ENCODE data around the gene CALR.

DNA sequence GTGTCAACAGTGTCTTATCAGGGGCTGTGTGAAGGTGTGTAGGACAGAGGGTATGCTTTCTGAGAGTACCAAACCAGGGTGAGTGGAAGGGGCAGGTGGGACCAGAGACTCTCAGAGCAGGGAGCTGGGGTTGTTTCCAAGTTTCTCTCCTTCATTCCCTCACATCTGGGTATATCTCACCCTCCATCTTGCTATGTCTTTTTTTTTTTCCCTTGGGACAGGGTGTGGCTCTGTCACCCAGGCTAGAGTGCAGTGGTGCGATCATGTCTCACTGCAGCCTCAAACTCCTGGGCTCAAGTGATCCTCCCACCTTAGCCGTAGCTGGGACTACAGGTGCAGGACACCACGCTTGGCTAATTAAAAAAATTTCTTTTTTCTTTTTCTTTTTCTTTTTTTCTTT, 41.6 kb downstream of the CALR start:
- TF ChIP-seq, protein P1, sequence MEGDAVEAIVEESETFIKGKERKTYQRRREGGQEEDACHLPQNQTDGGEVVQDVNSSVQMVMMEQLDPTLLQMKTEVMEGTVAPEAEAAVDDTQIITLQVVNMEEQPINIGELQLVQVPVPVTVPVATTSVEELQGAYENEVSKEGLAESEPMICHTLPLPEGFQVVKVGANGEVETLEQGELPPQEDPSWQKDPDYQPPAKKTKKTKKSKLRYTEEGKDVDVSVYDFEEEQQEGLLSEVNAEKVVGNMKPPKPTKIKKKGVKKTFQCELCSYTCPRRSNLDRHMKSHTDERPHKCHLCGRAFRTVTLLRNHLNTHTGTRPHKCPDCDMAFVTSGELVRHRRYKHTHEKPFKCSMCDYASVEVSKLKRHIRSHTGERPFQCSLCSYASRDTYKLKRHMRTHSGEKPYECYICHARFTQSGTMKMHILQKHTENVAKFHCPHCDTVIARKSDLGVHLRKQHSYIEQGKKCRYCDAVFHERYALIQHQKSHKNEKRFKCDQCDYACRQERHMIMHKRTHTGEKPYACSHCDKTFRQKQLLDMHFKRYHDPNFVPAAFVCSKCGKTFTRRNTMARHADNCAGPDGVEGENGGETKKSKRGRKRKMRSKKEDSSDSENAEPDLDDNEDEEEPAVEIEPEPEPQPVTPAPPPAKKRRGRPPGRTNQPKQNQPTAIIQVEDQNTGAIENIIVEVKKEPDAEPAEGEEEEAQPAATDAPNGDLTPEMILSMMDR (IDR thresholded peaks at IDR 0.05 in 8 of 11, conservative IDR thresholded peaks at IDR 0.05 in 3 of 11) = no peak
- TF ChIP-seq POLR2A (IDR thresholded peaks at IDR 0.05) = no peak
- no peak for TF ChIP-seq POLR2AphosphoS5 (IDR thresholded peaks at IDR 0.05)

All from spleen (tissue), 7 donors.